ENCODE data around the gene USP3.

The USP3 gene

DNA sequence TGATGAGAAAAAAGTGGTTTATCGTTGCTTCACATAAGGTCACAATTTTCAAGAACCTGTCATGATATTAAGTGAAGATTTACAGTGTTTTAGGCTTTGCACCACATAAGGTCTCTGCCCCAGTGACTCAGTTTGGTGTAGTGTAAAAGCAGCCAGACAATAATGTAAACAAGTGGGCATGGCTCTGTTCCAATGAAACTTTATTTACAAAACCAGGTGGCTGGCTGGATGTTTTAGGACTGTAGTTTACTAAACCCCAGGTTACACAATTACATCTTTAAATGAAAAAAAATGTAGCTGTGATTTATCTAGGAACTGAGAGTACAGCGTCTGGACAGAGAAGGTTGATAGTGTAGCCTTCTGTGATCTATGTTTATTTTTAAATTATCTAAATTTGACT, 83.1 kb downstream of the USP3 start:
- peak; percentile 30 for DNase-seq (ENCODE audit: low read depth, low spot score)
- in situ Hi-C loops (cut with HindIII; ENCODE audit: low sequenced_read_pairs), result no loop called here
- H3K4me3 ChIP-seq (ENCODE audit: low read depth, low read length), result no peak overlapping the region
- TF ChIP-seq, protein P1, sequence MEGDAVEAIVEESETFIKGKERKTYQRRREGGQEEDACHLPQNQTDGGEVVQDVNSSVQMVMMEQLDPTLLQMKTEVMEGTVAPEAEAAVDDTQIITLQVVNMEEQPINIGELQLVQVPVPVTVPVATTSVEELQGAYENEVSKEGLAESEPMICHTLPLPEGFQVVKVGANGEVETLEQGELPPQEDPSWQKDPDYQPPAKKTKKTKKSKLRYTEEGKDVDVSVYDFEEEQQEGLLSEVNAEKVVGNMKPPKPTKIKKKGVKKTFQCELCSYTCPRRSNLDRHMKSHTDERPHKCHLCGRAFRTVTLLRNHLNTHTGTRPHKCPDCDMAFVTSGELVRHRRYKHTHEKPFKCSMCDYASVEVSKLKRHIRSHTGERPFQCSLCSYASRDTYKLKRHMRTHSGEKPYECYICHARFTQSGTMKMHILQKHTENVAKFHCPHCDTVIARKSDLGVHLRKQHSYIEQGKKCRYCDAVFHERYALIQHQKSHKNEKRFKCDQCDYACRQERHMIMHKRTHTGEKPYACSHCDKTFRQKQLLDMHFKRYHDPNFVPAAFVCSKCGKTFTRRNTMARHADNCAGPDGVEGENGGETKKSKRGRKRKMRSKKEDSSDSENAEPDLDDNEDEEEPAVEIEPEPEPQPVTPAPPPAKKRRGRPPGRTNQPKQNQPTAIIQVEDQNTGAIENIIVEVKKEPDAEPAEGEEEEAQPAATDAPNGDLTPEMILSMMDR (IDR thresholded peaks at IDR 0.05; ENCODE audit: low read depth, low read length), result no peak

- H3K4me3 ChIP-seq (ENCODE audit: low read depth, low read length), result no peak overlapping the region
- in situ Hi-C loops (cut with HindIII; ENCODE audit: low sequenced_read_pairs), result no loop called here
- DNase-seq (ENCODE audit: low read depth, low spot score), result no peak
- TF ChIP-seq, protein P1 (IDR thresholded peaks at IDR 0.05; ENCODE audit: low read depth, low read length), result no peak
Measured at GRCh38 chr15:63588826-63589225, 84.4 kb downstream of the USP3 start.

DNA sequence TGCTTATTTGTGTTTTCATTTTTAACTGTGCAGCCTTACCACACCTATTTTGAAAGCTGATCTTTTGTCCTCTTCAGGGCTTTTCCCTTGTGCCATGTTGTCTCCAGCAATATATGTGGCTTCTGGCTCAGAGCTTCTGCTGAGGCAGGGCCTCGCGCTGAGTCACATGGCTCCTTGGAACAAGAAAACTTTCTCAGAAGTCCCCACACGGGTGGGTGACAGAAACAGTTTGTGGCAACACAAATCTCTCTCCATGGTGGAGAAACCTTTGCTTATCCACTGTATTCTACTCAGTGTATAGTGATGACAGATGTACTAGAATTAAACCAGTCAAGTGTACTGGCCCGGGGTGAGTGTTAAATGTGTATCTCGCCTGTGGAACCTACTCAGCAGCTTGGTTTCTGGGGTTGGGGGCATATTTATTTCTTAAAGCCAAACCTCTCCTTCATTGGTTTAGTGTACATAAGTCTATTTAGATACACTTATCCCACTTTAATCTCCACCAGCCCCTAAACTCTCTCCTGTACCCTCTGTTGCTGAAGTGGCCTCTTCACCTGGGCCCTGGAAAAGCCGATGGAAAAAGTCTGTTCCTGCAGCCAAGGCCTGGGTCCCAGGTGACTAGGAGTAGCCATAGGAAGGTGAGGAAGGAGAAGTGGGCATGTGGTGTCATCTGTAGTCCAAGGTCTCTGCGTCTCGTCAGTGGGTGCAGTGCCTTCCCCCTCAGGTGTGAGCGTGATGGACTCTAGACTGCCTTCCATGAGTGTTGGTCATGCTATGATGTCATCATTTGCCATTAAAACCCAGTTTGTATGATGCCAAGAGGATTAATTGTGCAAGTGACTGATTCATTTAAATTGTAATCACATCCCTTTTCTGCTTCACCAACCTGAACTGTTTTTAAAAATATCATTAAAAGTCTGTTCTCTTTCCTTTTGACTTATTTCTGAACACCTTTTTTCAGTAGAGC, 89.6 kb downstream of the USP3 start:
- no peak for DNase-seq (ENCODE audit: low read depth, low spot score)
- in situ Hi-C loops (cut with HindIII; ENCODE audit: low sequenced_read_pairs), result no loop called here
- H3K4me3 ChIP-seq (ENCODE audit: low read depth, low read length), result no peak overlapping the region

DNA sequence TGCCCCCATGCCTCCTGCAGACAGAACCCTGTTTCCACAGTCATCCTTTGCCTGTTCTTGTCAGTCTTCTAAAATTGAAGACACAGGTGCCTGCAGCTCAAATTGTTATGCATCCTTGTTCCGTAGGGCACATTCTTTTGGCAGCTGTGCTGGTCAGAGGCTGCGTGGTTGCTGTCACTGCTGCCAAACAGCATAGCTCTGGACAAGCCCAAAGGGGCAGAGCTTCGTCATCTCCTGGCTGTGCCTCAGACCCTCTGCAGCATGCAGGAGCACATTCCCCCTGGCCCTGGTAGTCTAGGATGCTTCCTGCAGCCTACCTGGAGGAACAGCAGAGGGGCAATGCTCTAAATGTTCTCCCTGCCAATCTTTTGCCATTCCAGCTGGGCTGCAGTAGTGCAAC, 90.7 kb downstream of the USP3 start:
- in situ Hi-C loops (cut with HindIII; ENCODE audit: low sequenced_read_pairs), result no loop called here
- TF ChIP-seq, protein P1 (IDR thresholded peaks at IDR 0.05; ENCODE audit: low read depth, low read length), result no peak
- no peak overlapping the region for H3K4me3 ChIP-seq (ENCODE audit: low read depth, low read length)
- no peak for DNase-seq (ENCODE audit: low read depth, low spot score)

More for the DNA sequence above, 89.6 kb downstream of the USP3 start:
- TF ChIP-seq, protein P1 (IDR thresholded peaks at IDR 0.05; ENCODE audit: low read depth, low read length), result no peak

DNA sequence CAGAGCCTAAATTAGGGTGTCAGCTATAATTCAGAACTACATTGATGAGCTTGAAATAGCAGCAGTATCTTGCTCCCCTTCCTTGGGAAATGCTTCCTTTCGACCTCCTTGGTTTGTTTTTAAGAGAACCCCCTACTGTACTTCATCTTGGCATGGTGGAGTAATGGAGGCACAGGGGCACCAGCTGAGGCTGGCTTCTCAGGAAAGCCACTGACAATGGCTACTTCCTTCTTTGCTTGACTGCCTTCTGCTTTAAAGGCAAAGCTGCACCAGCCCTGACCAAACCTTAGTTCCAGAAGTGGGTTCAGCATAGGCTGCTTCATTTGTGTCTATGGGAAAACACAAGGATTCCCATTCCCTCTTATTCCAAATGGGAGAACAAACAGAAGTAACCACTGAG, 91.3 kb downstream of the USP3 start:
- DNase-seq (ENCODE audit: low read depth, low spot score), result no peak
- H3K4me3 ChIP-seq (ENCODE audit: low read depth, low read length), result no peak overlapping the region
- TF ChIP-seq, protein P1 (IDR thresholded peaks at IDR 0.05; ENCODE audit: low read depth, low read length), result no peak
- in situ Hi-C loops (cut with HindIII; ENCODE audit: low sequenced_read_pairs), result no loop called here

GRCh38 chr15:63596676-63597037, 92.3 kb downstream of the USP3 start:
- DNase-seq (ENCODE audit: low read depth, low spot score), result no peak
- TF ChIP-seq, protein P1 (IDR thresholded peaks at IDR 0.05; ENCODE audit: low read depth, low read length), result no peak
- in situ Hi-C loops (cut with HindIII; ENCODE audit: low sequenced_read_pairs), result no loop called here
- H3K4me3 ChIP-seq (ENCODE audit: low read depth, low read length), result no peak overlapping the region

All from astrocyte of the spinal cord (primary cell).